ENCODE data around the gene LTB. TPM values are rescaled to one million over a fixed set of nuclear protein-coding genes. Genes with fewer than 3 reads are reported as not detected.
A peak's percentile ranks its signal among the peaks of the same experiment; 100 is the strongest.

The LTB gene
- polyA plus RNA-seq, 1 of the 3 experiments (the other 2 are of a cell fraction): 0.10 TPM

DNA sequence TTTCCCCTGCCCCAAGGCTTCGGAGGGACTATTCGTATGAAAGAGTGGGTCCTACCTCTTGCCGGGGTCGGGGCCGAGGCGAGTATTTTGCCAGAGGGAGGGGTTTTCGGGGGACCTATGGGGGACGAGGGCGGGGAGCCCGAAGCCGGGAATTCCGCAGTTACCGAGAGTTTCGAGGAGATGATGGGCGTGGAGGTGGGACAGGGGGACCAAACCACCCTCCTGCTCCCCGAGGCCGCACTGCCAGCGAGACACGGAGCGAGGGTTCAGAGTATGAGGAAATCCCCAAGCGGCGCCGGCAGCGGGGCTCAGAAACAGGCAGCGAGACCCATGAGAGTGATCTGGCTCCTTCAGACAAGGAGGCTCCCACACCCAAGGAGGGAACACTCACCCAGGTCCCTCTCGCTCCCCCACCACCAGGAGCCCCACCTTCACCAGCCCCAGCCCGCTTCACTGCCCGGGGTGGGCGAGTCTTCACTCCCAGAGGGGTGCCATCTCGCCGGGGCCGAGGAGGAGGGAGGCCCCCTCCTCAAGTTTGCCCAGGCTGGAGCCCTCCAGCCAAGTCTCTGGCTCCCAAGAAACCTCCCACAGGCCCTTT, 49.6 kb upstream of the LTB start:
- peaks cover 25% of the 10 kb centered on the region; the same call in 1 of the 2 replicates for H3K79me2 ChIP-seq (ENCODE audit: insufficient read depth)
- POLR2A ChIA-PET: no interaction called here

DNA sequence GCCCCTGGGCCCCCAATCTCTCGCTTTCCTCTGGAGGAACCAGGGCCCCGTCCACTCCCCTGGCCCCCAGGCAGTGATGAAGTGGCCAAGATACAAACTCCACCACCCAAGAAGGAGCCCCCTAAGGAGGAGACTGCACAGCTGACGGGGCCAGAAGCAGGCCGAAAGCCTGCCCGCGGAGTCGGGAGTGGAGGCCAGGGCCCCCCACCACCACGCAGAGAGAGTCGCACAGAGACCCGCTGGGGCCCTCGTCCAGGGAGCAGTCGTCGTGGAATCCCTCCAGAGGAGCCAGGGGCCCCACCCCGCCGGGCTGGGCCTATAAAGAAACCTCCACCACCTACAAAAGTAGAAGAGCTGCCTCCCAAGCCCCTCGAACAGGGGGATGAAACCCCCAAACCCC, 49.0 kb upstream of the LTB start:
- Histone ChIP-seq H3K9ac (no peak overlapping the region), H3K27ac (ENCODE audit: low read depth in 2 of 2, low read length in 1 of 2) (no peak overlapping the region), H3K79me2 (ENCODE audit: insufficient read depth) (peaks cover 27% of the 10 kb centered on the region; the same call in 1 of the 2 replicates), H3K27me3 (ENCODE audit: insufficient read depth) (no peaks in the 10 kb centered on the region), H2AFZ (ENCODE audit: low read depth) (no peak overlapping the region), H4K20me1 (ENCODE audit: insufficient read depth) (peaks cover 19% of the 10 kb centered on the region; the same call in 1 of the 2 replicates), H3F3A (replicated peaks; ENCODE audit: insufficient read depth) (peaks cover 27% of the 10 kb centered on the region), H3K9me3 (no peaks in the 10 kb centered on the region), H3K4me3 (ENCODE audit: low read depth in 2 of 2, low read length in 1 of 2) (no peak overlapping the region), H3K36me3 (replicated peaks in 1 of 2; ENCODE audit: control insufficient read depth in 1 of 2, insufficient read depth in 2 of 2, low read length in 1 of 2) (peaks cover 65 to 98% of the 10 kb centered on the region in 2 experiments), H3K4me2 (no peak overlapping the region), H3K4me1 (ENCODE audit: control insufficient read depth in 1 of 2, insufficient read depth in 2 of 2, low read depth in 1 of 2, low read length in 1 of 2) (no peaks in the 10 kb centered on the region; a peak in 1 of 4 replicates), H3K9me2 (no peaks in the 10 kb centered on the region)
- 96% methylated on average over 15 of the region's 16 CpGs for WGBS (ENCODE audit: low lambda C conversion rate)
- ChIA-PET POLR2A (no interaction called here), CTCF (interaction anchor here (1.0 kb wide), 1 partner anchor 10 kb away, joined by 4 read pairs; no protein-coding TSS in a partner anchor)
- DNase-seq: peak; percentile 34
- TF ChIP-seq ELF1 (IDR thresholded peaks at IDR 0.05) (no peak), RFX5 (IDR thresholded peaks at IDR 0.05; ENCODE audit: low read length) (no peak), RXRA (IDR thresholded peaks at IDR 0.05; ENCODE audit: borderline replicate concordance, low read depth) (no peak), TAF1 (IDR thresholded peaks at IDR 0.05; ENCODE audit: borderline replicate concordance, low read depth, low read length) (no peak), EP300 (IDR thresholded peaks at IDR 0.05; ENCODE audit: borderline replicate concordance in 1 of 2, low read depth in 1 of 2, low read length in 1 of 2) (no peak), FOSL2 (IDR thresholded peaks at IDR 0.05; ENCODE audit: borderline replicate concordance, low read depth) (no peak), JUND (IDR thresholded peaks at IDR 0.05) (no peak), FOXM1 (IDR thresholded peaks at IDR 0.05; ENCODE audit: low read depth) (no peak), NRF1 (IDR thresholded peaks at IDR 0.05; ENCODE audit: low read depth, low read length) (no peak), NFIC (IDR thresholded peaks at IDR 0.05; ENCODE audit: borderline replicate concordance) (no peak), FOXJ3 (CRISPR knock-in tag; IDR thresholded peaks at IDR 0.05) (no peak), MXI1 (IDR thresholded peaks at IDR 0.05; ENCODE audit: low read depth, low read length) (no peak)
- TF ChIP-seq, protein P1, sequence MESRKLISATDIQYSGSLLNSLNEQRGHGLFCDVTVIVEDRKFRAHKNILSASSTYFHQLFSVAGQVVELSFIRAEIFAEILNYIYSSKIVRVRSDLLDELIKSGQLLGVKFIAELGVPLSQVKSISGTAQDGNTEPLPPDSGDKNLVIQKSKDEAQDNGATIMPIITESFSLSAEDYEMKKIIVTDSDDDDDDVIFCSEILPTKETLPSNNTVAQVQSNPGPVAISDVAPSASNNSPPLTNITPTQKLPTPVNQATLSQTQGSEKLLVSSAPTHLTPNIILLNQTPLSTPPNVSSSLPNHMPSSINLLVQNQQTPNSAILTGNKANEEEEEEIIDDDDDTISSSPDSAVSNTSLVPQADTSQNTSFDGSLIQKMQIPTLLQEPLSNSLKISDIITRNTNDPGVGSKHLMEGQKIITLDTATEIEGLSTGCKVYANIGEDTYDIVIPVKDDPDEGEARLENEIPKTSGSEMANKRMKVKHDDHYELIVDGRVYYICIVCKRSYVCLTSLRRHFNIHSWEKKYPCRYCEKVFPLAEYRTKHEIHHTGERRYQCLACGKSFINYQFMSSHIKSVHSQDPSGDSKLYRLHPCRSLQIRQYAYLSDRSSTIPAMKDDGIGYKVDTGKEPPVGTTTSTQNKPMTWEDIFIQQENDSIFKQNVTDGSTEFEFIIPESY (IDR thresholded peaks at IDR 0.05; ENCODE audit: borderline replicate concordance, low read depth): no peak

More for the DNA sequence above, 49.6 kb upstream of the LTB start:
- no peak overlapping the region for H3K9ac ChIP-seq
- H3K9me3 ChIP-seq: no peaks in the 10 kb centered on the region
- no peaks in the 10 kb centered on the region for H3K9me2 ChIP-seq
- no peak overlapping the region for H2AFZ ChIP-seq (ENCODE audit: low read depth)
- no peaks in the 10 kb centered on the region; a peak in 1 of 4 replicates for H3K4me1 ChIP-seq (ENCODE audit: control insufficient read depth in 1 of 2, insufficient read depth in 2 of 2, low read depth in 1 of 2, low read length in 1 of 2)
- H3K27me3 ChIP-seq (ENCODE audit: insufficient read depth): no peaks in the 10 kb centered on the region
- no peak overlapping the region for H3K4me2 ChIP-seq
- no peak overlapping the region; a peak in 1 of 4 replicates for H3K27ac ChIP-seq (ENCODE audit: low read depth in 2 of 2, low read length in 1 of 2)
- peaks cover 19% of the 10 kb centered on the region; the same call in 1 of the 2 replicates for H4K20me1 ChIP-seq (ENCODE audit: insufficient read depth)
- H3F3A ChIP-seq (replicated peaks; ENCODE audit: insufficient read depth): peaks cover 32% of the 10 kb centered on the region
- WGBS (ENCODE audit: low lambda C conversion rate): 94% methylated on average over 30 of the region's 32 CpGs
- H3K36me3 ChIP-seq (replicated peaks in 1 of 2; ENCODE audit: control insufficient read depth in 1 of 2, insufficient read depth in 2 of 2, low read length in 1 of 2): peaks cover 60 to 98% of the 10 kb centered on the region in 2 experiments
- no peak overlapping the region for H3K4me3 ChIP-seq (ENCODE audit: low read depth in 2 of 2, low read length in 1 of 2)
- no peak for TF ChIP-seq NFIC (IDR thresholded peaks at IDR 0.05; ENCODE audit: borderline replicate concordance)
- TF ChIP-seq, protein P2, sequence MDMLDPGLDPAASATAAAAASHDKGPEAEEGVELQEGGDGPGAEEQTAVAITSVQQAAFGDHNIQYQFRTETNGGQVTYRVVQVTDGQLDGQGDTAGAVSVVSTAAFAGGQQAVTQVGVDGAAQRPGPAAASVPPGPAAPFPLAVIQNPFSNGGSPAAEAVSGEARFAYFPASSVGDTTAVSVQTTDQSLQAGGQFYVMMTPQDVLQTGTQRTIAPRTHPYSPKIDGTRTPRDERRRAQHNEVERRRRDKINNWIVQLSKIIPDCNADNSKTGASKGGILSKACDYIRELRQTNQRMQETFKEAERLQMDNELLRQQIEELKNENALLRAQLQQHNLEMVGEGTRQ (IDR thresholded peaks at IDR 0.05; ENCODE audit: borderline replicate concordance, low read depth, low read length): no peak
- TF ChIP-seq, protein P3, sequence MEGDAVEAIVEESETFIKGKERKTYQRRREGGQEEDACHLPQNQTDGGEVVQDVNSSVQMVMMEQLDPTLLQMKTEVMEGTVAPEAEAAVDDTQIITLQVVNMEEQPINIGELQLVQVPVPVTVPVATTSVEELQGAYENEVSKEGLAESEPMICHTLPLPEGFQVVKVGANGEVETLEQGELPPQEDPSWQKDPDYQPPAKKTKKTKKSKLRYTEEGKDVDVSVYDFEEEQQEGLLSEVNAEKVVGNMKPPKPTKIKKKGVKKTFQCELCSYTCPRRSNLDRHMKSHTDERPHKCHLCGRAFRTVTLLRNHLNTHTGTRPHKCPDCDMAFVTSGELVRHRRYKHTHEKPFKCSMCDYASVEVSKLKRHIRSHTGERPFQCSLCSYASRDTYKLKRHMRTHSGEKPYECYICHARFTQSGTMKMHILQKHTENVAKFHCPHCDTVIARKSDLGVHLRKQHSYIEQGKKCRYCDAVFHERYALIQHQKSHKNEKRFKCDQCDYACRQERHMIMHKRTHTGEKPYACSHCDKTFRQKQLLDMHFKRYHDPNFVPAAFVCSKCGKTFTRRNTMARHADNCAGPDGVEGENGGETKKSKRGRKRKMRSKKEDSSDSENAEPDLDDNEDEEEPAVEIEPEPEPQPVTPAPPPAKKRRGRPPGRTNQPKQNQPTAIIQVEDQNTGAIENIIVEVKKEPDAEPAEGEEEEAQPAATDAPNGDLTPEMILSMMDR (IDR thresholded peaks at IDR 0.05): no peak
- no peak for TF ChIP-seq TAF1 (IDR thresholded peaks at IDR 0.05; ENCODE audit: borderline replicate concordance, low read depth, low read length)
- no peak for TF ChIP-seq MEF2A (IDR thresholded peaks at IDR 0.05; ENCODE audit: borderline replicate concordance, low read depth)
- TF ChIP-seq RCOR1 (IDR thresholded peaks at IDR 0.05; ENCODE audit: low read length): no peak
- no peak for TF ChIP-seq RFX5 (IDR thresholded peaks at IDR 0.05; ENCODE audit: low read length)
- no peak for TF ChIP-seq GATA2 (CRISPR knock-in tag; IDR thresholded peaks at IDR 0.05)
- TF ChIP-seq ELF1 (IDR thresholded peaks at IDR 0.05): no peak
- TF ChIP-seq SMC3 (IDR thresholded peaks at IDR 0.05; ENCODE audit: low read depth, low read length): no peak
- no peak for TF ChIP-seq GABPA (IDR thresholded peaks at IDR 0.05; ENCODE audit: low read depth)
- TF ChIP-seq, protein P4, sequence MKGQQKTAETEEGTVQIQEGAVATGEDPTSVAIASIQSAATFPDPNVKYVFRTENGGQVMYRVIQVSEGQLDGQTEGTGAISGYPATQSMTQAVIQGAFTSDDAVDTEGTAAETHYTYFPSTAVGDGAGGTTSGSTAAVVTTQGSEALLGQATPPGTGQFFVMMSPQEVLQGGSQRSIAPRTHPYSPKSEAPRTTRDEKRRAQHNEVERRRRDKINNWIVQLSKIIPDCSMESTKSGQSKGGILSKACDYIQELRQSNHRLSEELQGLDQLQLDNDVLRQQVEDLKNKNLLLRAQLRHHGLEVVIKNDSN (IDR thresholded peaks at IDR 0.05; ENCODE audit: borderline replicate concordance, low read depth): no peak
- TF ChIP-seq TEAD4 (IDR thresholded peaks at IDR 0.05; ENCODE audit: borderline replicate concordance, insufficient read depth): no peak
- no peak for TF ChIP-seq RAD21 (IDR thresholded peaks at IDR 0.05; ENCODE audit: low read length)
- TF ChIP-seq RXRA (IDR thresholded peaks at IDR 0.05; ENCODE audit: borderline replicate concordance, low read depth): no peak
- TF ChIP-seq FOSL2 (IDR thresholded peaks at IDR 0.05; ENCODE audit: borderline replicate concordance, low read depth): no peak
- no peak for TF ChIP-seq POLR2AphosphoS5 (IDR thresholded peaks at IDR 0.05; ENCODE audit: low read depth, low read length)
- TF ChIP-seq JUND (IDR thresholded peaks at IDR 0.05): no peak
- CTCF ChIA-PET: interaction anchor here (1.0 kb wide), 1 partner anchor 10 kb away, joined by 4 read pairs; no protein-coding TSS in a partner anchor
- DNase-seq: peak; percentile 42
